Caki2 (cell line): Measurements from ENCODE around the gene LCK. TPM values are rescaled to one million over a fixed set of nuclear protein-coding genes. Genes with fewer than 3 reads are reported as not detected.

Source experiments
- total RNA-seq: library from RNA; depleted of rRNA; stranded (reverse); fragments of >200 nt; shearing (Covaris generic); gene quantifications from 2 replicates; pipeline ENCODE4 v1.2.3, GENCODE V29; 2014; ENCODE audit warnings: low replicate concordance; rRNA removed

Gene LCK
- total RNA-seq, 1 experiment from 2014 or later, result not detected

Other genes with a start within 250 kb of the LCK start
- gene KHDRBS1, start 237.4 kb upstream of the LCK start, total RNA-seq, result 112 and 135 TPM in 2 replicates
- 7.0 and 8.0 TPM in 2 replicates for gene TMEM39B, start 178.3 kb upstream of the LCK start, total RNA-seq
- gene KPNA6, start 143.2 kb upstream of the LCK start, total RNA-seq, result 24.9 and 26.6 TPM in 2 replicates
- gene TXLNA, start 71.6 kb upstream of the LCK start, total RNA-seq, result 58.5 and 63.9 TPM in 2 replicates
- gene CCDC28B, start 50.7 kb upstream of the LCK start, total RNA-seq, result 9.3 and 16.4 TPM in 2 replicates
- gene IQCC, start 45.6 kb upstream of the LCK start, total RNA-seq, result 4.0 and 5.5 TPM in 2 replicates
- gene DCDC2B, start 42.2 kb upstream of the LCK start, total RNA-seq, result not detected in 2 replicates
- gene TMEM234, start 28.9 kb upstream of the LCK start, total RNA-seq, result 15.1 and 17.1 TPM in 2 replicates
- gene EIF3I, start 28.9 kb upstream of the LCK start, total RNA-seq, result 441 and 448 TPM in 2 replicates
- not detected in 2 replicates for gene FAM167B, start 4.0 kb upstream of the LCK start, total RNA-seq
- gene HDAC1, start 40.8 kb downstream of the LCK start, total RNA-seq, result 104 and 107 TPM in 2 replicates
- gene MARCKSL1, start 85.0 kb downstream of the LCK start, total RNA-seq, result 7.1 and 12.0 TPM in 2 replicates
- not detected in 2 replicates for gene FAM229A, start 111.2 kb downstream of the LCK start, total RNA-seq
- not detected in 2 replicates for gene TSSK3, start 111.3 kb downstream of the LCK start, total RNA-seq
- 44.7 and 51.9 TPM in 2 replicates for gene BSDC1, start 143.2 kb downstream of the LCK start, total RNA-seq
- not detected in 2 replicates for gene ZBTB8B, start 213.8 kb downstream of the LCK start, total RNA-seq